ENCODE data around the gene FKRP. TPM values are rescaled to one million over a fixed set of nuclear protein-coding genes. Genes with fewer than 3 reads are reported as not detected.

FKRP gene
- total RNA-seq, 1 experiment from 2014 or later: 33.1 TPM

GRCh38 chr19:46717716-46718143 is 28.1 kb upstream of the FKRP start:
- DNase-seq: no peak
- BruUV-seq (replicated peaks): no TSS peak
- POLR2A ChIA-PET: no interaction called here
- H3K27ac Mint-ChIP-seq (ENCODE audit: unreplicated experiment): peak overlapping the region; percentile 95
- H3K4me3 ChIP-seq (ENCODE audit: low read depth, low read length): peak overlapping the region; percentile 88
- H3K9me3 Mint-ChIP-seq (ENCODE audit: unreplicated experiment): no peaks in the 10 kb centered on the region
- H3K4me1 Mint-ChIP-seq (ENCODE audit: low read depth, unreplicated experiment): peaks cover 19% of the 10 kb centered on the region
- peaks cover 3% of the 10 kb centered on the region; the same call in 1 of the 2 replicates for H3K36me3 ChIP-seq (ENCODE audit: control insufficient read depth, insufficient read depth, low read length)
- H3K4me1 ChIP-seq: peaks cover 24% of the 10 kb centered on the region
- intact Hi-C loops (cut with micrococcal nuclease; ENCODE audit: unreplicated experiment): no loop called here
- H3K4me3 Mint-ChIP-seq (ENCODE audit: unreplicated experiment): peak overlapping the region; percentile 99
- no peaks in the 10 kb centered on the region for H3K27me3 Mint-ChIP-seq (ENCODE audit: insufficient read depth, unreplicated experiment)
- no peak for TF ChIP-seq CTCF (IDR thresholded peaks at IDR 0.05; ENCODE audit: insufficient read depth in 1 of 2, low read depth in 1 of 2, low read length in 1 of 2, severe bottlenecking in 1 of 2, unreplicated experiment in 1 of 2)
- H3K27me3 ChIP-seq (replicated peaks; ENCODE audit: control insufficient read depth, insufficient read depth, low read length): no peaks in the 10 kb centered on the region
- CTCF ChIA-PET: interaction anchor here (1.0 kb wide), 2 partner anchors 14 to 123 kb away, joined by 3 read pairs; no protein-coding TSS in a partner anchor
- peaks cover 63% of the 10 kb centered on the region for H3K36me3 Mint-ChIP-seq (ENCODE audit: insufficient read depth, unreplicated experiment)
- H3K9me3 ChIP-seq: no peaks in the 10 kb centered on the region

- POLR2A ChIA-PET: interaction anchor here (0.6 kb wide), 1 partner anchor 1392 kb away, joined by 3 read pairs; the partner anchor contains the start of gene PLA2G4C
- Mint-ChIP-seq H3K27me3 (ENCODE audit: insufficient read depth, unreplicated experiment) (no peaks in the 10 kb centered on the region), H3K4me3 (ENCODE audit: unreplicated experiment) (peak overlapping the region; percentile 99), H3K4me1 (ENCODE audit: low read depth, unreplicated experiment) (peaks cover 19% of the 10 kb centered on the region), H3K27ac (ENCODE audit: unreplicated experiment) (peak overlapping the region; percentile 95), H3K36me3 (ENCODE audit: insufficient read depth, unreplicated experiment) (peaks cover 68% of the 10 kb centered on the region), H3K9me3 (ENCODE audit: unreplicated experiment) (no peaks in the 10 kb centered on the region)
- Histone ChIP-seq H3K36me3 (ENCODE audit: control insufficient read depth, insufficient read depth, low read length) (peaks cover 3% of the 10 kb centered on the region), H3K4me1 (peaks cover 24% of the 10 kb centered on the region), H3K9me3 (no peaks in the 10 kb centered on the region), H3K27me3 (replicated peaks; ENCODE audit: control insufficient read depth, insufficient read depth, low read length) (no peaks in the 10 kb centered on the region), H3K4me3 (ENCODE audit: low read depth, low read length) (no peak overlapping the region)
- DNase-seq: peak in 1 of 2 experiments; percentile 49
- CTCF ChIA-PET: interaction anchor here (1.0 kb wide), 2 partner anchors 13 to 123 kb away, joined by 3 read pairs; no protein-coding TSS in a partner anchor
- TF ChIP-seq CTCF (IDR thresholded peaks at IDR 0.05; ENCODE audit: insufficient read depth in 1 of 2, low read depth in 1 of 2, low read length in 1 of 2, severe bottlenecking in 1 of 2, unreplicated experiment in 1 of 2): no peak
- no TSS peak for BruUV-seq (replicated peaks)
- intact Hi-C loops (cut with micrococcal nuclease; ENCODE audit: unreplicated experiment): no loop called here
Measured at GRCh38 chr19:46718157-46718933, 27.5 kb upstream of the FKRP start.

GRCh38 chr19:46718934-46719622 is 26.8 kb upstream of the FKRP start:
- Mint-ChIP-seq H3K36me3 (ENCODE audit: insufficient read depth, unreplicated experiment) (peaks cover 67% of the 10 kb centered on the region), H3K4me3 (ENCODE audit: unreplicated experiment) (no peak overlapping the region), H3K4me1 (ENCODE audit: low read depth, unreplicated experiment) (peaks cover 19% of the 10 kb centered on the region), H3K27ac (ENCODE audit: unreplicated experiment) (no peak overlapping the region), H3K9me3 (ENCODE audit: unreplicated experiment) (no peaks in the 10 kb centered on the region), H3K27me3 (ENCODE audit: insufficient read depth, unreplicated experiment) (no peaks in the 10 kb centered on the region)
- BruUV-seq (replicated peaks): no TSS peak
- CTCF ChIA-PET: no interaction called here
- Histone ChIP-seq H3K27me3 (replicated peaks; ENCODE audit: control insufficient read depth, insufficient read depth, low read length) (no peaks in the 10 kb centered on the region), H3K4me1 (peaks cover 24% of the 10 kb centered on the region), H3K36me3 (ENCODE audit: control insufficient read depth, insufficient read depth, low read length) (peaks cover 5% of the 10 kb centered on the region), H3K9me3 (no peaks in the 10 kb centered on the region), H3K4me3 (ENCODE audit: low read depth, low read length) (no peak overlapping the region)
- no peak for TF ChIP-seq CTCF (IDR thresholded peaks at IDR 0.05; ENCODE audit: insufficient read depth in 1 of 2, low read depth in 1 of 2, low read length in 1 of 2, severe bottlenecking in 1 of 2, unreplicated experiment in 1 of 2)
- intact Hi-C loops (cut with micrococcal nuclease; ENCODE audit: unreplicated experiment): no loop called here
- no peak for DNase-seq
- POLR2A ChIA-PET: no interaction called here
